ENCODE measurements around the gene USP22. TPM values are rescaled to one million over a fixed set of nuclear protein-coding genes. Genes with fewer than 3 reads are reported as not detected.

USP22 gene
- total RNA-seq, 3 donors from 2014 or later = 162 to 168 (median 168) TPM

DNA sequence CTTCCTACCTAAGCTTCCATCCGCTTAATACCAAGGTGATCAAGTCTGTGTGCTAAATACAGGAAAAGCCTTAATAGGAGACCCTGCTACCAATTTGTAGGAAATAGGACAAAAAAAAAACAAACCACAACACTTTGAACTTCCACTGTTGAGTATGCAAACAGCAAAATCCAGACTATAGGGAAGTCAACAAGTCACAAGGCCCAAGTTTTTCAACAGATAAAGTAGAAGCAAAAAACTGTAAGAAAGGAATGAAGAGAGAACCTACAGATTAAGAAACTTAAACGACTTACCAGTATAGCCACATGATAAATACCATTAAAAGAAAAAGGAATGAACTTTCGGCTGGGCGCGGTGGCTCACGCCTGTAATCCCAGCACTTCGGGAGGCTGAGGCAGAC lies 7.4 kb downstream of the USP22 start:
- TF ChIP-seq, protein P1, sequence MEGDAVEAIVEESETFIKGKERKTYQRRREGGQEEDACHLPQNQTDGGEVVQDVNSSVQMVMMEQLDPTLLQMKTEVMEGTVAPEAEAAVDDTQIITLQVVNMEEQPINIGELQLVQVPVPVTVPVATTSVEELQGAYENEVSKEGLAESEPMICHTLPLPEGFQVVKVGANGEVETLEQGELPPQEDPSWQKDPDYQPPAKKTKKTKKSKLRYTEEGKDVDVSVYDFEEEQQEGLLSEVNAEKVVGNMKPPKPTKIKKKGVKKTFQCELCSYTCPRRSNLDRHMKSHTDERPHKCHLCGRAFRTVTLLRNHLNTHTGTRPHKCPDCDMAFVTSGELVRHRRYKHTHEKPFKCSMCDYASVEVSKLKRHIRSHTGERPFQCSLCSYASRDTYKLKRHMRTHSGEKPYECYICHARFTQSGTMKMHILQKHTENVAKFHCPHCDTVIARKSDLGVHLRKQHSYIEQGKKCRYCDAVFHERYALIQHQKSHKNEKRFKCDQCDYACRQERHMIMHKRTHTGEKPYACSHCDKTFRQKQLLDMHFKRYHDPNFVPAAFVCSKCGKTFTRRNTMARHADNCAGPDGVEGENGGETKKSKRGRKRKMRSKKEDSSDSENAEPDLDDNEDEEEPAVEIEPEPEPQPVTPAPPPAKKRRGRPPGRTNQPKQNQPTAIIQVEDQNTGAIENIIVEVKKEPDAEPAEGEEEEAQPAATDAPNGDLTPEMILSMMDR (IDR thresholded peaks at IDR 0.05) = no peak
- peaks cover 44% of the 10 kb centered on the region for H3K4me1 ChIP-seq (ENCODE audit: low read depth)
- no peaks in the 10 kb centered on the region for H3K36me3 ChIP-seq (ENCODE audit: low read depth)
- intact Hi-C loops (cut with DNase I, micrococcal nuclease) = no loop called here
- H3K9me3 ChIP-seq = no peaks in the 10 kb centered on the region
- DNase-seq (no peak), ATAC-seq (no peak)
- no peak overlapping the region for H3K4me3 ChIP-seq

DNA sequence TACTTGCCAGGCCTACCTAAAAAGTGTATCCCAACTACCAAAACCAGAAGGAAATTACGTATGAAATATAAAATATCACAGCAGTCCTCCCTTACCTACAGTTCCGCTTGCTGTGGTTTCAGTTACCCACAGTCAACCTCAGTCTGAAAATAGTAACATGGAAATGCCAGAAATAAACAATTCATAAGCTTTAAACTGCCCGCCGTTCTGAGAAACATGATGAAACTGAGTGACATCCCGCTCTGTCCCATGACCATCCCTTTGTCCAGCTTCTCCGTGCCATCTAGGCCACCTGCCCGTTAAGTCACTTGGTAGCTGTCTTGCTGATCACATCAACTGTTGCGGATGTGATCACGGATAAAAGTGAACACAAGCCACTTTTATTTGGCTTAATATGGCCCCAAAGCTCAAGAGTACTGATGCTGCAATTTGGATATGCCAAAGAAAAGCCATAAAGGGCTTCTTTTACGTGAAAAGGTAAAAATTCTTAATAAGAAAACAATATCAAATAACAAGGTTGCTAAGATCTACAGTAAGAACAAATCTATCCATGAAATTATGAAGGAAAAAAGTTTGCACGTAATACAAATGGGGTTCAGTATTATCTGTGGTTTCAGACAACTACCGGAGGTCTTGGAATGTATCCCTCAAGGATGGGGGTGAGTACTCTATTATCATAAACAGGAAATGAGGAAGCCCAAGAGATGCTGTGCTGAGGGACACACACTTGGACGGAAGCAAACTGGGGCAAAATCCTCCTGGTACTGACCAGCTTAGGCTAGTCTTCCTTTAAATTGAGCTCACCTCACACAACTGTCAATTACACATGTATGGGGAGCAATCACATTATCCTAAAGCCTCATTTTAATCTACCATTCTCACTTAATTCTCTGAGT lies 8.2 kb downstream of the USP22 start:
- no peak overlapping the region for H3K4me3 ChIP-seq
- TF ChIP-seq, protein P1 (IDR thresholded peaks at IDR 0.05) = no peak
- ATAC-seq = peak; percentile 33
- H3K9me3 ChIP-seq = no peaks in the 10 kb centered on the region
- peaks cover 42% of the 10 kb centered on the region for H3K4me1 ChIP-seq (ENCODE audit: low read depth)
- no peaks in the 10 kb centered on the region for H3K36me3 ChIP-seq (ENCODE audit: low read depth)
- DNase-seq = peak in 1 of 3 donors; percentile 27
- intact Hi-C loops (cut with DNase I, micrococcal nuclease) = no loop called here

DNA sequence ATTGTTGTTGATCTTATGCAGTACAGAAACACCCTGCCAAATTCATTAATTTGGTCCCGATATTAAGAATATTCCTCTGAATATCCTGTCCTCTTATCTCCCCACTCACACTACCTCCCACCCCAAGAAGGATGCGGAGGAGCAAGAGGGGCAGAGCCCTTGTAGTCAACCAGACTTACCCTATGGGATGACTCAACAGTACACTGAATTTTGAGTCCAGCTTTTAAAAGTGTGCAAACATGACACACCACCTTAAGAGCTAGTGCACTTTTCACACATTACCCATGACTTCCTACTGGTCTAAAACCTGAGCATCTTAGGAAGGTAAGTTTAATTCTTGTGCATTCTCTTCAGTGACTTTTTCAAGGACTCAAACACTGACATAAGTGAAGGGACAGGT lies 9.5 kb downstream of the USP22 start:
- peaks cover 36% of the 10 kb centered on the region for H3K4me1 ChIP-seq (ENCODE audit: low read depth)
- TF ChIP-seq, protein P1 (IDR thresholded peaks at IDR 0.05) = no peak
- no peak for DNase-seq

DNA sequence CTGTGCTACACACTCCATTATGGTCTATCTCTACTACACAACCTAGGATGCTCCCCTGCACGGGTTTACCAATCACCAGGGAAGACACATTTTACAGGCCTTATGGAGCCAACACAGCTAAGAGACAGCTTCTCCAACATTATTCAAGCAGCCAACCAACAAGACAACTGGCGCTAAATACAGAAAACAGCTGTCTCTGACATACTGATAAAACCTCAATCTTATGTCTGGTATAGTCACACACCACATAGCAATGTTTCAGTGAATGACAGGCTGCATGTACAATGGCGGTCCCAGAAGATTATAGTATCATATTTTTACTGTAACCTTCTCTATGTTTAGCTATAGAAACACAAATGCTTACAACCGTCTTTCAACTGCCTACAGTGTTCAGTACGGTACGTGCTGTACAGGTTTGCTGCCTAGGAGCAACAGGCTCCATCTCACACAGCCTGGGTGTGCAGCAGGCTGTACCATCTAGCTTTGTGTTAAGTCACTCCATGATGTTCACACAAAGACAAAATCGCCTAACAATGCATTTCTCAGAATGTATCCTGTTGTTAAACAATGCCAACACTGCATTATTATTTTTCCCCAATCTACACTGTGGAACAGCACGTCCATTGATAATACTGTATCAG lies 10.9 kb downstream of the USP22 start:
- no peak for DNase-seq
- intact Hi-C loops (cut with DNase I, micrococcal nuclease) = no loop called here
- TF ChIP-seq, protein P1 (IDR thresholded peaks at IDR 0.05) = no peak
- Histone ChIP-seq H3K4me1 (ENCODE audit: low read depth) (peaks cover 23% of the 10 kb centered on the region), H3K9me3 (no peaks in the 10 kb centered on the region), H3K36me3 (ENCODE audit: low read depth) (no peaks in the 10 kb centered on the region), H3K4me3 (no peak overlapping the region)
- no peak for ATAC-seq

More for the DNA sequence above, 9.5 kb downstream of the USP22 start:
- no peaks in the 10 kb centered on the region for H3K9me3 ChIP-seq
- no peaks in the 10 kb centered on the region for H3K36me3 ChIP-seq (ENCODE audit: low read depth)
- ATAC-seq = no peak
- intact Hi-C loops (cut with DNase I, micrococcal nuclease) = no loop called here
- no peak overlapping the region for H3K4me3 ChIP-seq

DNA sequence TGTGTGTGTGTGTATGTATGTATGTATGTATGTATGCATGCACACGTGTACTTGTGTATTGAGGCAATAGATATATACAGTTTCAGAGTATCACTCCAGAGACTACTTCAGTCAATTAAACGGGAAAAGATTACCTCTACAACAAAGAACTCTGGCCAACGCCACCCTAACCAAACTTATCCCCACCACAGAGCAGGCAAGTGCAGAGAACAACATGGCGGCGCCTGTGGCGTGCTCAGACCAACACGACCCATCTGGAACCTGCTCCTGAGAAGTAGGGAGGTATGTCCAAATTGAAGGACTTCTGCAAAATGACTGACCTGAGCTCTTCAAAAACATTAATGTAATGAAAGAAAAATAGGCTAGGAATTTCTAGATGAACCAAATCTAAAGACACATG lies 12.4 kb downstream of the USP22 start:
- DNase-seq = no peak
- intact Hi-C loops (cut with DNase I, micrococcal nuclease) = no loop called here
- H3K4me1 ChIP-seq (ENCODE audit: low read depth) = peaks cover 11% of the 10 kb centered on the region

More for the DNA sequence above, 12.4 kb downstream of the USP22 start:
- ATAC-seq = no peak
- Histone ChIP-seq H3K4me3 (no peak overlapping the region), H3K36me3 (ENCODE audit: low read depth) (no peaks in the 10 kb centered on the region), H3K9me3 (no peaks in the 10 kb centered on the region)
- TF ChIP-seq, protein P1 (IDR thresholded peaks at IDR 0.05) = no peak
